Right renal pelvis (tissue), 4 donors: ENCODE data around the gene RBMS3. TPM values are rescaled to one million over a fixed set of nuclear protein-coding genes. Genes with fewer than 3 reads are reported as not detected.
"Not testable (repeated sequence)": the region's sequence is repeated elsewhere in the genome, so short reads cannot be mapped to it uniquely, and the experiment has no call there.

Experiments used
- DNase-seq, 4 donors: peaks; one replicate each; pipeline ENCODE4 v3.0.0-alpha.2; 2013; ENCODE audit warnings: low read depth in 4 of 4, low spot score in 3 of 4, missing footprints in 1 of 4
- polyA plus RNA-seq, 4 donors: library from polyadenylated mRNA; unstranded; fragments of 120-200 nt; gene quantifications; one replicate each; pipeline ENCODE4 v1.2.1, GENCODE V29; 2013; ENCODE audit not compliant: insufficient read length in 4 of 4

Gene RBMS3
- polyA plus RNA-seq, 4 donors: 10.3 to 15.0 (median 14.5) TPM

- peak in 1 of 4 donors; percentile 26 for DNase-seq
Measured at GRCh38 chr3:29757054-29757777, 476.3 kb downstream of the RBMS3 start.

- DNase-seq: no peak
Measured at GRCh38 chr3:29758108-29758433, 477.2 kb downstream of the RBMS3 start.

DNA sequence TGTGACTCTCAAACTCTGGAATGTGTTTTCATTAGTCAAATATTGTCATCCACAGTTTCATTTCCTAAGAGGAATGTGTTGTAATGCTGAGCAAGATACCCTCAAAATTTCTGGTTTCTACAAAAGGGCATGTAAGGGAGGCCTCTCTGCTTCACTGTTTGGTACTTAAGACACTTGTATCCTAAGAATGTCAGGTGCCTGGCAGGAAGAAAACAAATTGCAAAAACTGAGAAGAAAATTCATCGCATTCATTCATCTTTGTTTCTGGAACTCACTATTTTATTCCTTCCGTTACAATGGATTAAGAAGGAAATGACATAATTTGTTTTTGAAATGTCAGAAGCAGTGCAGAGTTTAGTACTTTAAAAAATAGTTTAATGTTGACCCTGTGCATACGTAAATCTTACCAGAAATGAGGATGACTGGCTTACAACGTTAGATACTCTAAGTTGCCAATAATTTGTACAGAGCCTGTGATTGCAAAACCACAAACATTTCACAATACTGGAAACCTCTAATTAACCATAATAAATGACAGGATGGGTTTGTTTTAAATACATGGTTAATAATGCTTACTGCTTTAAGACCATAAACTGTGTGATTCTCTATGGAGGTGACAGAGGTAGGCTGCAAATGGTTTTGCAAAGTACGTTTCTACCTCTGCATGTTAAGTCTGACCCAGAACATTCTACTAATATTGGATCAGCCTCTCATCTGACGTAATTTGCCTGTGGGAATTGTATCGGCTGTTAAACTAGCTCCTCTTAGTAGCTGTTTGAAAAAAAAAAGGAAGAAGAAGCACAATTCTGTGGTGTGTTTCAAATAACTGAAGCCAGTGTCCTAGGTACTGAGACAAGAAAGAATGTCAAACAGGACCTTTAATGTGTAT is 477.8 kb downstream of the RBMS3 start:
- DNase-seq: no peak

DNA sequence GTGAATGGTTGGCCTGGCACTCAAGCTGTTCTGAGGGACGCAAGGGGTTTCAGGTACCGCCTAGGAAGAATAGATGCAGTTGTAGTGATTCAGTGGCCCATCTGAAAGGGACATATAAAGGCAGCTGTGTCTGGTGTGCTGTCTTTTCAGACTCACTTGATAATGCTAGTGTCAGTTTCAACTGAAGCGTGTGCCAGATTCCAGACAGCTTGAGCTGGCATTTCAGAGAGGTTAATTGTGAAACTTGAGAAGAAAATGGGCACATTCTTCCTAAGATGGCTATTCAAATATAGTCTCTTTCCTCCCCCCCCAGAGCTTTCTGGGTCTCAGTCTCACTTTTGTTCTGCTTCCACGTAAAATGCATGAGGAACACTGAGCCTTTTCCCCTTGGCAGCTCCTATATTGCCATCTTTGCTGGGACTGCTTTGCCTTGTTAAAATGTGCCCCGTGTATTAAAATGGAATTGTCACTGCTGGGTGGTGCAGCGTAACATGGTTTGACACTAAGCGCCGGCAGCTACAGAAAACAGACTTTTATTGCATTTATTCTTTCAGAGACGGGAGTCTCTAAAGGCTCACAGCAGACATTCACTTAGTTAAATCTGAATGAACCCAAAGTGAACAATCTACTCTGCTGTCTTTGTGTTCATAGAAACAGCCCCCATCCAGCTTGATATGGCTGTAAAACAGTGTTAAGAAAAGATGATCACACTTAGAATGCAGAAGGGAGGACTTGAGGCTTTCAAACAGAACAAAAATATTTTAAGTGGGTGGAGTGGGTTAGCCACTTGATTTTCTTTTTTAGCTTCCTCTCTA is 478.7 kb downstream of the RBMS3 start:
- DNase-seq: no peak

DNA sequence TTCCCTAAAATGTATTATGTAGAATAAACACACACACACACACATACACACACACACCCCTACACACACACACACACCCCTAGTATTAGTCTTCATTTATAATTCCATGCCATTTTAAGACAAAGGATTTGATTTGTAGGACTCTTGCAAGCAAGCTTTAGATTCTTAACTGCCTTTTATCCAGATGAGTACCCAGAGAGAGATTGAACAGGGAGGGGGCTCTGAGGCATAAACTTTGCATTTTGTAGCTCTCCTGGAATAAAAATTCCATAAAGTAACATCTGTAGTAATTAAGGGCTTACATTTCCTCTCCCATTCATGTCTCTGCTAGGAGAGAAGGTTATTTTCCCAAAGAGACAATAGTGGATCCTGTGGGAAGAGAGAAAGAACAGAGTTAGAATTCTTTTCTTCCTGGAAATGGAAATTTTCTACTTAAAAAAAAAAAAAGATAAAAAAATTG is 479.4 kb downstream of the RBMS3 start:
- DNase-seq: no peak

GRCh38 chr3:29761517-29761916 is 480.6 kb downstream of the RBMS3 start:
- no peak for DNase-seq

GRCh38 chr3:29763115-29763514 is 482.2 kb downstream of the RBMS3 start:
- DNase-seq: no peak

DNA sequence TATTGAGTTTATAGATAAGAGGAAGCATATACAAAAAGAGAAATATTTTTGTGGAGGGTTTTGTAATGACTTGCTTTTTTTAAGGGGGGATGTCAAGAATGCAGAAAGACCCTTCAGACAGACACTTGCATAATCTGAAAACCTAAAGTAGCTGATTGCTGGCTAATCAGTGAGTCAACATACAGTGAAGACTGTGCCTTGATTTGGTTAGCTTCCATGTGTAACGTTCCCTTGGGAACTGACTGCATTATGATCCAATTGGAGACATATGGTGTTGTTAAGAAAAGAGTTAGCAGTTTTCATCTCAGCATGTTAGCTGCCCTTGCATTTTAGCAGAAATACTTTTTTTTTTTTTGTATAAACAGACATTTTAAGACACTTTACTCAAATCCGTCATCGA is 483.2 kb downstream of the RBMS3 start:
- no peak for DNase-seq

DNA sequence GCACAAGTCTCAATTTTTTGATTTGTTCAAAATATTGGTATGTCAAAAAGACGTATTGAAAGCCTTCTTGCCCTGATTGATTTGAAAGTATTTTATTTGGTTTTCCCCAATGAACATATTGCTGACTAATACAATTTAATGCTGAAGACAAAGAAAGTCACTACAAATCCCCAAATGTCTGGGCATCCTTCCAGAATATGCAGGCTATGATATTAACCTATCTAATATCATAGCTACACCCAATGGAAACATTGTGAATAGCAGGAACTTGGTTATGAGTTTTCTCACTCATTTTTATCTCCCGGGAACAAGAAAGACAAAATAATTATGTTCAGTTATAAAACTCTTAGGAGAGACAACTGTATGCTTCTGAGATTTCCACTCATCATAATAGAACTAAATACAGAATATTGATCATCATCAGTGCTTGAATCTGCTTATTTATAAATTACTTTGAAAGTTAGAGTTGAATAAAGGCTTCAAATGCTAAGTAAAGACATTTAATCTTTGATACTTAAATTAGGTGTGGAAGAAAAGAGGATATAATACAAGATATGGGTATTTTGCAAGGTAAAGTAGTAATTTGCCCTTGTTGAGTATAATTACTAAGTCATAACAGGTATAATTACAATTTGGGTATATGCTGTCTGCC is 483.9 kb downstream of the RBMS3 start:
- peak; percentile 26 to 63 (median 42) for DNase-seq

- DNase-seq: no peak
Measured at GRCh38 chr3:29771602-29772001, 490.7 kb downstream of the RBMS3 start.

DNA sequence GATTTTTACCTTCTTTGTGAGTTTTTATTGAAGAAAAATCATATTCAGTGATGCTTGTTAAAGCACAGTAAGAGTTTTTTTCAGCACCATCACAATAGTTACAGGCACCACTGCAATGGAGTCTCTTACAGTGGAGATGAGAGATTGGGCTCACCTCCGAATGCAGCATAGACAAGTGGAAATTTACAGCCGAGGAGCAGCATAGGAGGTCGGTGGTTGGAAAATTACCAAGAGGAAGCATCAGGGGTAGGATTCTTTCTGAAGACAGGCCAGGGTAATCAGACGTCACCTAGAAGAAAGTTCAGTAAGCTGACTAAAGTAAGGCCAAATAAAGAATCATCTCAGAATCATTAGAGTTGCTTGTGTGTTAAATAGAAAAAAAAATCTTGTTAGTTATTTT is 491.6 kb downstream of the RBMS3 start:
- DNase-seq: no peak

- no peak for DNase-seq
Measured at GRCh38 chr3:29773481-29773880, 492.6 kb downstream of the RBMS3 start.

- DNase-seq: no peak
Measured at GRCh38 chr3:29775340-29775739, 494.5 kb downstream of the RBMS3 start.

GRCh38 chr3:29777869-29778268 is 497.0 kb downstream of the RBMS3 start:
- no peak for DNase-seq

DNA sequence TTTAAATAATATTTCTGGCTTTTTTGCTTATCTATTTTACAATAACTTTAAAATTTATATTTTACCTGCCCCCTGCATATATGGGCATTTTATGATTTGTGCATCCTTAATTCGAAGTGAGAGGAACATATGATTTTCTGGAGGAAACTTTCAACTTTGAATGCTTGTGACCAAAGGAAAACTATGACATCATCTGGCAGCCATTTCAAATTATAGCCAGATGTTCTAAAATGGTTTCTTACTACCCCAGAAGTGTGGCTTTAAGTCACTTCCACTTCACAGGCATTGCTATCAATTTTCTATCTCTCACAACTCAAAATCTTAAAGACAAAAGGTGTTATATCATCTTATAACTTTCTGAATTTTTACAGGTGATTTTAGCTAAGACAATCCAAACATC is 508.8 kb downstream of the RBMS3 start:
- DNase-seq: no peak

DNA sequence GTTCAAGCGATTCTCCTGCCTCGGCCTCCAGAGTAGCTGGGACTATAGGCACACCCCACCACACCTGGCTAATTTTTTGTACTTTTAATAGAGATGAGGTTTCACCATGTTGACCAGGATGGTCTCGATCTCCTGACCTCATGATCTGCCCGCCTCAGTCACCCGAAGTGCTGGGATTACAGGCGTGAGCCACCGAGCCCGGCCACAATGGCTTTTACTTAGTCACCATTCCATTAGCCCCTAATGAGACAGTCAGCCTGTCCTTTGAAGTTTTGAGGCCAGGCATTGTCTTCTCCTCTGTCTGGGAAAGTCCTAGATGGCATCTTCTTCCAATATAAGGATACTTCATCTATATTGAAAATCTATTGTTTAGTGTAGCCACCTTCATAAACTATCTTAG is 515.9 kb downstream of the RBMS3 start:
- DNase-seq: no peak

DNA sequence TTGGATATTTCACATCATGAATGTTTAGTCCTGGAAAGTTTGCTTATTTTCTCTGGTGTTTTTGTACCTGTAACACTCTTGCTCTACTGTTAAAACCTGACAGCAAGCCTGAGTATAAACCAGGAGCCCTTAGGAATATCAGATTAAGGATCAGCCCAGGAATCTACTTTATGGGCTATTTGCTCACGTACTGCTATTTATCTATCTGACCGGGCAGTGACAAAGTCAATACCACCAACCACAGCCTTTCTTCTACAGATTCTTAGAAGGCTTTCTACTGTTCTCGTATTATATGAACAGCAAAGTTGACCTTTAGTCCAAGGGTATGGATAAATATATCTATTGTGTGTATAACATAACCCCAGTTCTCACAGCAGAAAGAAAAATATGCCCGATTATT is 521.2 kb downstream of the RBMS3 start:
- DNase-seq: no peak

GRCh38 chr3:29804044-29804443 is 523.2 kb downstream of the RBMS3 start:
- no peak for DNase-seq

GRCh38 chr3:29805757-29806156 is 524.9 kb downstream of the RBMS3 start:
- DNase-seq: no peak

- DNase-seq: not testable (repeated sequence)
Measured at GRCh38 chr3:29808324-29808723, 527.5 kb downstream of the RBMS3 start.

DNA sequence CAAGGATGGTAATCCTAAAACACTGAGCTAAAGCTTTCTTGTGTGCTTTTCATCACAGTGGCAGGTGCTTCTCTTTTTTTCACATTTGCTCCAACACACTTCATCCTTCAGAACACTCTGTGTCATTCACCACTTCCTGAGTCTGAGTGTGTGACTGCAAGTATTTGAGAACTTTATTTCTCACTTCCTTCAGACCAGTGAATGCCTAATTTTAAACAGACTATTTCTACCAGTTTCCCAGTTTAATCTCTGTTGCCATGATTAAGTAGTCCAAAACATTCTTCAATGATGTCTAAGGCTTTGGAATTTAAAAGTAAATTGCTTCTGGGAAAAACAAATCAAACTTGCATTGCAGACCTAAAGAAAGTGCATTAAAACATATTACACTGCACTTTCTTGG is 541.2 kb downstream of the RBMS3 start:
- no peak for DNase-seq
